Measurements from ENCODE around the gene TSPAN11.

- TF ChIP-seq, protein P1, sequence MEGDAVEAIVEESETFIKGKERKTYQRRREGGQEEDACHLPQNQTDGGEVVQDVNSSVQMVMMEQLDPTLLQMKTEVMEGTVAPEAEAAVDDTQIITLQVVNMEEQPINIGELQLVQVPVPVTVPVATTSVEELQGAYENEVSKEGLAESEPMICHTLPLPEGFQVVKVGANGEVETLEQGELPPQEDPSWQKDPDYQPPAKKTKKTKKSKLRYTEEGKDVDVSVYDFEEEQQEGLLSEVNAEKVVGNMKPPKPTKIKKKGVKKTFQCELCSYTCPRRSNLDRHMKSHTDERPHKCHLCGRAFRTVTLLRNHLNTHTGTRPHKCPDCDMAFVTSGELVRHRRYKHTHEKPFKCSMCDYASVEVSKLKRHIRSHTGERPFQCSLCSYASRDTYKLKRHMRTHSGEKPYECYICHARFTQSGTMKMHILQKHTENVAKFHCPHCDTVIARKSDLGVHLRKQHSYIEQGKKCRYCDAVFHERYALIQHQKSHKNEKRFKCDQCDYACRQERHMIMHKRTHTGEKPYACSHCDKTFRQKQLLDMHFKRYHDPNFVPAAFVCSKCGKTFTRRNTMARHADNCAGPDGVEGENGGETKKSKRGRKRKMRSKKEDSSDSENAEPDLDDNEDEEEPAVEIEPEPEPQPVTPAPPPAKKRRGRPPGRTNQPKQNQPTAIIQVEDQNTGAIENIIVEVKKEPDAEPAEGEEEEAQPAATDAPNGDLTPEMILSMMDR (IDR thresholded peaks at IDR 0.05; ENCODE audit: insufficient read depth, low read depth, low read length), result no peak
- TF ChIP-seq EZH2 (IDR thresholded peaks at IDR 0.05; ENCODE audit: insufficient read depth, low read length), result no peak
Measured at GRCh38 chr12:30955214-30955613, 28.7 kb downstream of the TSPAN11 start.

Measured in astrocyte (in vitro differentiated cells and primary cell).